CD4-positive, alpha-beta T cell (primary cell): ENCODE results near the gene METTL15. TPM values are rescaled to one million over a fixed set of nuclear protein-coding genes. Genes with fewer than 3 reads are reported as not detected.
"Not testable (repeated sequence)": the region's sequence is repeated elsewhere in the genome, so short reads cannot be mapped to it uniquely, and the experiment has no call there.

Source experiments
- ATAC-seq: fragments of 200-7000 bp; cut with Tn5 transposase; one replicate; pipeline ENCODE4 v1.10.0; 2022; ENCODE audit warnings: mild to moderate bottlenecking; ENCODE audit not compliant: poor library complexity
- CTCF ChIA-PET: fragments of 350-600 bp; sonication (Branson Sonifier 250); formaldehyde crosslinking; loops from one replicate; lab custom pipeline; 2021; ENCODE audit warnings: antibody characterized with exemption, inconsistent platforms; lab: Charles Lee
- POLR2A ChIA-PET: fragments of 350-600 bp; sonication (Branson Sonifier 250); formaldehyde crosslinking; loops from one replicate; lab custom pipeline; 2021; ENCODE audit warnings: antibody characterized with exemption, inconsistent platforms; lab: Charles Lee
- DNase-seq, 14 experiments: peaks; one replicate each; pipeline ENCODE4 v3.0.0-alpha.2; 2013 to 2020; ENCODE audit warnings: mixed read lengths in 2 of 14
- H3K27ac ChIP-seq, 2 donors: one replicate each; pipeline versions ENCODE4 v1.5.1 to v1.7.0; 2013; ENCODE audit warnings: low read length in 2 of 2, low read depth in 1 of 2, mild to moderate bottlenecking in 1 of 2
- H3K27me3 ChIP-seq, 2 experiments: 1 replicate in 1 of 2; 2 replicates in 1 of 2; pipeline versions ENCODE4 v1.6.1 to v1.7.0; 2013; ENCODE audit warnings: low read length in 2 of 2, control low read depth in 1 of 2, mild to moderate bottlenecking in 1 of 2, moderate library complexity in 1 of 2; ENCODE audit not compliant: insufficient read depth in 2 of 2, control insufficient read depth in 1 of 2
- H3K36me3 ChIP-seq: one replicate; pipeline ENCODE4 v1.6.1; 2013; ENCODE audit warnings: low read length, control low read depth; ENCODE audit not compliant: insufficient read depth
- H3K4me1 ChIP-seq: one replicate; pipeline ENCODE4 v1.6.1; 2013; ENCODE audit warnings: low read length, control low read depth; ENCODE audit not compliant: insufficient read depth
- H3K4me3 ChIP-seq: one replicate; pipeline ENCODE4 v1.5.1; 2013; ENCODE audit warnings: mild to moderate bottlenecking, low read length, moderate library complexity
- H3K9me3 ChIP-seq, 2 experiments: 1 replicate in 1 of 2; 2 replicates in 1 of 2; pipeline versions ENCODE4 v1.6.1 to v1.7.0; 2013; ENCODE audit warnings: low read length in 2 of 2, mild to moderate bottlenecking in 2 of 2, control low read depth in 1 of 2, moderate library complexity in 1 of 2; ENCODE audit not compliant: control insufficient read depth in 1 of 2, insufficient read depth in 1 of 2
- H3K27ac Mint-ChIP-seq: one replicate; pipeline ENCODE4 v1.8.0; 2020; ENCODE audit warnings: mixed read lengths
- H3K27me3 Mint-ChIP-seq: one replicate; pipeline ENCODE4 v1.8.0; 2021; ENCODE audit warnings: mixed read lengths
- H3K36me3 Mint-ChIP-seq: one replicate; pipeline ENCODE4 v1.8.0; 2021; ENCODE audit warnings: low read depth, mixed read lengths
- H3K4me1 Mint-ChIP-seq: one replicate; pipeline ENCODE4 v1.8.0; 2021; ENCODE audit warnings: low read depth, mixed read lengths
- H3K4me3 Mint-ChIP-seq: one replicate; pipeline ENCODE4 v1.8.0; 2020; ENCODE audit warnings: mild to moderate bottlenecking, mixed read lengths
- H3K9me3 Mint-ChIP-seq: one replicate; pipeline ENCODE4 v1.8.0; 2020; ENCODE audit warnings: mixed read lengths
- intact Hi-C, 2 experiments: fragments of 100-400 bp; cut with DNase I in 1 of 2; cut with micrococcal nuclease in 1 of 2; formaldehyde crosslinking; loops; one replicate each; pipeline versions ENCODE4 v1.15.1 to v1.9.0; 2023 to 2025; cut with DNase I, micrococcal nuclease
- total RNA-seq, 174 experiments: library from RNA in 2 of 174; stranded (reverse) in 2 of 174; gene quantifications; one replicate each; pipeline ENCODE4 v1.2.3 and lab custom pipeline; 2021 to 2026
- TF ChIP-seq, protein P1 (sequence below): fragments of 200-600 bp; IDR thresholded peaks from one replicate; pipeline ENCODE4 v1.8.0; 2022; ENCODE audit warnings: antibody characterized with exemption, mild to moderate bottlenecking

Gene METTL15
- total RNA-seq, 2 experiments from 2014 or later = 3.5 to 4.4 TPM

DNA sequence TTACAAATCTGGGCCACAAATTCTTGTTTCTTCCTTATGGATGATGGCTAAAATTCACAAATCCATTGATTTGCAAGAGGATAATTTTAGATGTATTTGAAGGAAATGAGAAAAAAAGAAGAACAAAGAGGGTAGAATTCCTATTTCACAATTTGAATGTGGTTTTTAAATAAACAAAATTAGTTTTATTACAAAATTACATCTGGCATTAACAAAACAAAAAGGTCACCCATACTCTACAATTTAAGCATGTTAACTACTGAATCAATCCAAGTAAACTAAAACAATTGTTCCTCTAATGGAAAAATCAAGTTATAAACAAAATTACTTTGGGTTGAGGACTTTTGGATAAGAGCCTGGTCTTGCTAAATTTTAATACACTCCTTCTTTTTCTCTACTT lies 242.0 kb downstream of the METTL15 start:
- no peaks in the 10 kb centered on the region for H3K9me3 ChIP-seq
- Mint-ChIP-seq H3K36me3 (no peaks in the 10 kb centered on the region), H3K4me3 (no peak overlapping the region), H3K9me3 (peaks cover 3% of the 10 kb centered on the region), H3K27me3 (no peaks in the 10 kb centered on the region), H3K4me1 (no peaks in the 10 kb centered on the region), H3K27ac (no peak overlapping the region)
- no peaks in the 10 kb centered on the region for H3K36me3 ChIP-seq
- H3K27ac ChIP-seq = no peak overlapping the region
- POLR2A ChIA-PET = no interaction called here
- DNase-seq (no peak), ATAC-seq (no peak)
- H3K4me3 ChIP-seq = no peak overlapping the region
- H3K4me1 ChIP-seq = no peaks in the 10 kb centered on the region
- CTCF ChIA-PET = no interaction called here
- TF ChIP-seq, protein P1, sequence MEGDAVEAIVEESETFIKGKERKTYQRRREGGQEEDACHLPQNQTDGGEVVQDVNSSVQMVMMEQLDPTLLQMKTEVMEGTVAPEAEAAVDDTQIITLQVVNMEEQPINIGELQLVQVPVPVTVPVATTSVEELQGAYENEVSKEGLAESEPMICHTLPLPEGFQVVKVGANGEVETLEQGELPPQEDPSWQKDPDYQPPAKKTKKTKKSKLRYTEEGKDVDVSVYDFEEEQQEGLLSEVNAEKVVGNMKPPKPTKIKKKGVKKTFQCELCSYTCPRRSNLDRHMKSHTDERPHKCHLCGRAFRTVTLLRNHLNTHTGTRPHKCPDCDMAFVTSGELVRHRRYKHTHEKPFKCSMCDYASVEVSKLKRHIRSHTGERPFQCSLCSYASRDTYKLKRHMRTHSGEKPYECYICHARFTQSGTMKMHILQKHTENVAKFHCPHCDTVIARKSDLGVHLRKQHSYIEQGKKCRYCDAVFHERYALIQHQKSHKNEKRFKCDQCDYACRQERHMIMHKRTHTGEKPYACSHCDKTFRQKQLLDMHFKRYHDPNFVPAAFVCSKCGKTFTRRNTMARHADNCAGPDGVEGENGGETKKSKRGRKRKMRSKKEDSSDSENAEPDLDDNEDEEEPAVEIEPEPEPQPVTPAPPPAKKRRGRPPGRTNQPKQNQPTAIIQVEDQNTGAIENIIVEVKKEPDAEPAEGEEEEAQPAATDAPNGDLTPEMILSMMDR = no peak
- no peaks in the 10 kb centered on the region for H3K27me3 ChIP-seq
- intact Hi-C loops = no loop called here

DNA sequence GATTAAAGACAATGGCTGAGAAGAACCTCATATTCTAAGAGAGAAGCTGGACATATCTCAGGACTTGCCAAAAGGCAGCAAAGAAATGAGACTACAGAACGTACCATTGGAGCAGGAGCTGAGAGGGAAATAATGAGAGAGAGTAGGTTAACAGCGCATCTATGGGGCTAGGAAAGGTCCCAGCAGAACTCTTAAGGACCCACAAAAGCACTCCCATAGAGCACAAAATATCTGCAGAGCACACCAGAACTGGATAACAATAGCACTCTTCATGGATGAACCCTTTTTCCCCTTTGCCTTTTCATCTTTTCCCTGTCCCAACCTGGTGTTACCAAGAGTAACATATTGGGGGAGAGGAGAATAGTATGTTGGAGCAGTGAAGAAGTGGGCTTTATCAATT lies 245.8 kb downstream of the METTL15 start:
- no peak for DNase-seq

DNA sequence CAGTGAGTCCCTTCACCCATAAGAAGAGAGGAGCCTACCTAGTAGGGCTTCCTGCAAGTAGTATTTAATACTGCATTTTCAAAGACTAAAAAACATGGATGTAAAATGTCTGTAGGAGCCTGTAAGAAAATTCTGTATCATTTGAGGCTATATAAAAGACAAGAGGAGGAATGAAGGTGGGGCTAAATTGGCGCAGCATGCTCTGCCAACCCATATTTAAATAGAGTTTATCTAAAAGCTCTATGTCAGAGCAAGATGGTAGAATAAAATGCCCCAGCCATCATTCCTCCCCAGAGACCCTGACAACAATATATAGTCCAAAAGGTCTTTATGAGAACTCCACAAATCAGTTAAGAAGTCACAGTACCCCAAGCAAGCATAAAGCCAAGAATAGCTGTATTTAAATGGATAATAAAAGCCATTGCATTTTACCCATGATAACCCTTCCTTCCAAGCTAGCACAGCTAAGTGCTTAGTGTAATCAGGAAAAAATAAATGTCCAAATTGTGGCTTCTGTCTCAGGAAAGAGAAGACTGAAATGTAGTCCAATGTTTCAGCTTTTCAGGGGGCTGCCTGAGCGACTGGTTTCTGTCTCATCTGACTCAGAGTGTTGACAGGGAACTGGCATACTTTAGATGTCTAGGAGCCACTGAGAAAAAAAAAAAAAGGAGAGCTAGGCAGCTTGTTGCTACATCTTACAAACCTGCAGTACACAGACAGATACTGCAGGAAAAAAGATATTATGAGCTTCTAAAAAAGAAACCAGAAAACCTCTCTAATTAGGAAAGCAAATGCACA lies 258.6 kb downstream of the METTL15 start:
- H3K36me3 ChIP-seq = no peaks in the 10 kb centered on the region
- ChIA-PET CTCF (no interaction called here), POLR2A (no interaction called here)
- DNase-seq (no peak), ATAC-seq (no peak)
- H3K36me3 Mint-ChIP-seq = peaks cover 5% of the 10 kb centered on the region
- H3K9me3 Mint-ChIP-seq = peaks cover 14% of the 10 kb centered on the region
- H3K27me3 ChIP-seq = no peaks in the 10 kb centered on the region
- no peak overlapping the region for H3K4me3 ChIP-seq
- peaks cover 6 to 9% of the 10 kb centered on the region in 2 experiments for H3K9me3 ChIP-seq
- no peaks in the 10 kb centered on the region for H3K27me3 Mint-ChIP-seq
- intact Hi-C loops = no loop called here
- no peak overlapping the region for H3K27ac ChIP-seq
- no peaks in the 10 kb centered on the region for H3K4me1 Mint-ChIP-seq
- no peak overlapping the region for H3K4me3 Mint-ChIP-seq
- H3K4me1 ChIP-seq = no peaks in the 10 kb centered on the region
- no peak overlapping the region for H3K27ac Mint-ChIP-seq
- TF ChIP-seq, protein P1 = no peak

More for the DNA sequence above, 245.8 kb downstream of the METTL15 start:
- Histone ChIP-seq H3K27me3 (no peaks in the 10 kb centered on the region), H3K9me3 (no peaks in the 10 kb centered on the region), H3K4me1 (no peaks in the 10 kb centered on the region), H3K4me3 (no peak overlapping the region), H3K27ac (no peak overlapping the region), H3K36me3 (no peaks in the 10 kb centered on the region)
- H3K36me3 Mint-ChIP-seq = no peaks in the 10 kb centered on the region
- no peak for ATAC-seq
- no peaks in the 10 kb centered on the region for H3K9me3 Mint-ChIP-seq
- H3K4me3 Mint-ChIP-seq = no peak overlapping the region
- ChIA-PET POLR2A (no interaction called here), CTCF (no interaction called here)
- no peaks in the 10 kb centered on the region for H3K27me3 Mint-ChIP-seq
- no peaks in the 10 kb centered on the region for H3K4me1 Mint-ChIP-seq
- intact Hi-C loops = no loop called here
- H3K27ac Mint-ChIP-seq = no peak overlapping the region
- TF ChIP-seq, protein P1 = no peak

DNA sequence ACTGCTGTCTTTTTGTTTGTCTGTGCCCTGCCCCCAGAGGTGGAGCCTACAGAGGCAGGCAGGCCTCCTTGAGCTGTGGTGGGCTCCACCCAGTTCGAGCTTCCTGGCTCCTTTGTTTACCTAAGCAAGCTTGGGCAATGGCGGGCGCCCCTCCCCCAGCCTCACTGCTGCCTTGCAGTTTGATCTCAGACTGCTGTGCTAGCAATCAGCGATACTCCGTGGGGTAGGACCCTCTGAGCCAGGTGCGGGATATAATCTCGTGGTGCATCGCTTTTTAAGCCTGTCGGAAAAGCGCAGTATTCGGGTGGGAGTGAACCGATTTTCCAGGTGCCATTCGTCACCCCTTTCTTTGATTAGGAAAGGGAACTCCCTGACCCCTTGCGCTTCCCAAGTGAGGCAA lies 269.9 kb downstream of the METTL15 start:
- H3K36me3 Mint-ChIP-seq, H3K27ac Mint-ChIP-seq, H3K4me3 ChIP-seq, ATAC-seq, H3K4me3 Mint-ChIP-seq, DNase-seq, intact Hi-C loops, POLR2A ChIA-PET, H3K27me3 Mint-ChIP-seq, H3K27me3 ChIP-seq, CTCF ChIA-PET, H3K4me1 ChIP-seq, H3K4me1 Mint-ChIP-seq, H3K36me3 ChIP-seq, H3K27ac ChIP-seq: not testable (repeated sequence)
- peaks cover 6 to 10% of the 10 kb centered on the region in 2 experiments for H3K9me3 ChIP-seq
- peaks cover 12% of the 10 kb centered on the region for H3K9me3 Mint-ChIP-seq
